ENCODE results near the gene ZNF385A.

The ZNF385A gene

DNA sequence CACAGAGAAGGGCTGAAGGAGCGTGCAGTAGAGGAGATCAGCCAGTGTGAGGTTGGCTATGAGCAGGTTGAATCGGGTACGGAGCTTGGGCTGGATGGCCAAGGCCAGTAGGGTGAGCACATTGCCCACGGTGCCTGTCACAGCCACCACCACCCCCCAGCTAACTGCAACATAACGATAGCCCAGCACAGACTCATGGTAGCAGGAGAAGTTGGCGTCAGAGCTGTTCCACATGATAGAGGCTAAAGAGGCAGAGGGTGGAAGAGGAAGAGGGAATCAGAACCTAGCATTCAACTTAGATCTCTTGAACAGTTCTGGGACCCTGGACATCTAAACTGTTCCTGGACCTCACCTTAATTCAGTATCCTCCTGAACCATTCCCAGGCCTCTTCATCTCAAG is 20.9 kb downstream of the ZNF385A start:
- H3K4me1 ChIP-seq (ENCODE audit: control insufficient read depth, insufficient read depth, low read length) = peaks cover 20% of the 10 kb centered on the region
- no peak overlapping the region for H3K4me3 ChIP-seq (ENCODE audit: insufficient read depth, low read depth, low read length)
- H3K27me3 ChIP-seq (ENCODE audit: control insufficient read depth, insufficient read depth, low read length, poor library complexity, severe bottlenecking) = no peaks in the 10 kb centered on the region
- H3K36me3 ChIP-seq (ENCODE audit: control insufficient read depth, insufficient read depth, low read length) = no peaks in the 10 kb centered on the region
- H3K9me3 ChIP-seq (ENCODE audit: control insufficient read depth, low read length) = no peaks in the 10 kb centered on the region
- WGBS, 2 experiments = 92 to 94% methylated on average over 6 of the region's 6 CpGs
- H3K27ac ChIP-seq (ENCODE audit: insufficient read depth, low read depth, low read length, poor library complexity, severe bottlenecking) = no peak overlapping the region

- H3K4me1 ChIP-seq (ENCODE audit: control insufficient read depth, insufficient read depth, low read length) = peaks cover 24% of the 10 kb centered on the region
- 89 to 91% methylated on average over 8 of the region's 8 CpGs for WGBS, 2 experiments
- H3K9me3 ChIP-seq (ENCODE audit: control insufficient read depth, low read length) = no peaks in the 10 kb centered on the region
- no peaks in the 10 kb centered on the region for H3K27me3 ChIP-seq (ENCODE audit: control insufficient read depth, insufficient read depth, low read length, poor library complexity, severe bottlenecking)
- no peak overlapping the region for H3K27ac ChIP-seq (ENCODE audit: insufficient read depth, low read depth, low read length, poor library complexity, severe bottlenecking)
- no peak overlapping the region for H3K4me3 ChIP-seq (ENCODE audit: insufficient read depth, low read depth, low read length)
- no peaks in the 10 kb centered on the region for H3K36me3 ChIP-seq (ENCODE audit: control insufficient read depth, insufficient read depth, low read length)
Observed at GRCh38 chr12:54363047-54363446, 21.5 kb downstream of the ZNF385A start.

DNA sequence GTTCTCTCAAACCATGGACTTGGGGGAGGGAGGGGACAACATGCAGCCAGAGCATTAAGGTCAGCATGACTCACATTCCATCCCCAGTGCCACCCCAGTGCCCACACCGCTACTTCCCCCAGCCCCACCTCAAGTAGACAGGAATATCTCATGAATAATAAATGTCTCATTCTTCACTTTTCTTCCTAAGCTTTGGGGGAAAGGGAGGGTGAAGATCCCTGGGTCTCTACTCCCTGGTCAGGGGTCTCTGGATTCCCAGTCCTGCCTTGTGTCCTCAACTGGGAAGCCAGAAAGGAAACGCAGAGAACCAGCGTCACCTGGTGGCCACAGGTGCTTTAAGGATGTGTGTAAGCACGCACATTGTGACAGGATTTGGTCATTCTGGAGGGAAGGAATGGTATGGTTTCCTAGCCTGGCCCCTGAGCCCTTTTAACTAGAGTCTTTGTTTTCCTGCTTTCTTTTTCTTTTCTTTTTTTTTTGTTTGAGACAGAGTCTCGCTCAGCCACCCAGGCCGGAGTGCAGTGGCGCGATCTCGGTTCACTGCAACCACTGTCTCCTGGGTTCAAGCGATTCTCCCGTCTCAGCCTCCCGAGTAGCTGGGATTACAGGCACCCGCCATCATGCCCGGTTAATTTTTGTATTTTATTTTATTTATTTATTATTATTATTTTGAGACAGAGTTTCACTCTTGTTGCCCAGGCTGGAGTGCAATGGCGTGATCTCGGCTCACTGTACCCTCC is 23.6 kb downstream of the ZNF385A start:
- Histone ChIP-seq H3K27ac (ENCODE audit: insufficient read depth, low read depth, low read length, poor library complexity, severe bottlenecking) (no peak overlapping the region), H3K4me1 (ENCODE audit: control insufficient read depth, insufficient read depth, low read length) (peaks cover 46% of the 10 kb centered on the region)
- 59 to 60% methylated on average over 14 to 15 of the region's 16 CpGs for WGBS, 2 experiments

DNA sequence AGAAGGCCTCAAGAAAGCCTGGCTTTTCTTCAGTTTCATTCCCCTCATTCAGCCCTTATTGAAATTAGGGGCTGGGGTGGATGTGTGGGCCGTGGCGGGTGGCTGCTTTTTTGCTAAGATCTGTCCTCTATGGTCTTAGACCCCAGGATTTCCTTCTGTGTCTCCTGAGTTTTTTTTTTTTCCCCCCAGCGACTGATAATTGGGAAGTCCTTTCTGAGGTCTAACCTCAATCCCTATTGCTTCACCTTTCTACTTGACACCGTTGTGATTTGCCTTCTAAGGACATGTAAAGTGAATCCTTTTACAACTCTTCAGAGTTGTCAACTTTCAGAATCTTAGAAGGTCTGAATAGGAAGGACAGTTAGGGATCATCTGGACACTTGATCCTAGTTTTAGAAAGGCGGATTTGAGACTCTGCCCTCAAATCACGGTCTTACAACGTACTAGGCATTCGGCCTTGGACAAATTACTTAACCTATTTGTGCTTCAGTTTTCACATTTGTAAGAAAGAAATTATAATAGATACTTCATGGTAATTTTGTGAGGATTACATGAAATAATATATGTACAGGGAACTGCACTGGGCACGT is 24.7 kb downstream of the ZNF385A start:
- 61 to 68% methylated on average over 9 of the region's 9 CpGs for WGBS, 2 experiments
- Histone ChIP-seq H3K4me3 (ENCODE audit: insufficient read depth, low read depth, low read length) (peak overlapping the region; percentile 17), H3K27me3 (ENCODE audit: control insufficient read depth, insufficient read depth, low read length, poor library complexity, severe bottlenecking) (no peaks in the 10 kb centered on the region), H3K27ac (ENCODE audit: insufficient read depth, low read depth, low read length, poor library complexity, severe bottlenecking) (peak overlapping the region; percentile 93), H3K9me3 (ENCODE audit: control insufficient read depth, low read length) (no peaks in the 10 kb centered on the region), H3K36me3 (ENCODE audit: control insufficient read depth, insufficient read depth, low read length) (no peaks in the 10 kb centered on the region), H3K4me1 (ENCODE audit: control insufficient read depth, insufficient read depth, low read length) (peaks cover 55% of the 10 kb centered on the region)

More for the DNA sequence above, 23.6 kb downstream of the ZNF385A start:
- H3K4me3 ChIP-seq (ENCODE audit: insufficient read depth, low read depth, low read length) = no peak overlapping the region
- H3K27me3 ChIP-seq (ENCODE audit: control insufficient read depth, insufficient read depth, low read length, poor library complexity, severe bottlenecking) = no peaks in the 10 kb centered on the region
- H3K36me3 ChIP-seq (ENCODE audit: control insufficient read depth, insufficient read depth, low read length) = no peaks in the 10 kb centered on the region
- no peaks in the 10 kb centered on the region for H3K9me3 ChIP-seq (ENCODE audit: control insufficient read depth, low read length)

DNA sequence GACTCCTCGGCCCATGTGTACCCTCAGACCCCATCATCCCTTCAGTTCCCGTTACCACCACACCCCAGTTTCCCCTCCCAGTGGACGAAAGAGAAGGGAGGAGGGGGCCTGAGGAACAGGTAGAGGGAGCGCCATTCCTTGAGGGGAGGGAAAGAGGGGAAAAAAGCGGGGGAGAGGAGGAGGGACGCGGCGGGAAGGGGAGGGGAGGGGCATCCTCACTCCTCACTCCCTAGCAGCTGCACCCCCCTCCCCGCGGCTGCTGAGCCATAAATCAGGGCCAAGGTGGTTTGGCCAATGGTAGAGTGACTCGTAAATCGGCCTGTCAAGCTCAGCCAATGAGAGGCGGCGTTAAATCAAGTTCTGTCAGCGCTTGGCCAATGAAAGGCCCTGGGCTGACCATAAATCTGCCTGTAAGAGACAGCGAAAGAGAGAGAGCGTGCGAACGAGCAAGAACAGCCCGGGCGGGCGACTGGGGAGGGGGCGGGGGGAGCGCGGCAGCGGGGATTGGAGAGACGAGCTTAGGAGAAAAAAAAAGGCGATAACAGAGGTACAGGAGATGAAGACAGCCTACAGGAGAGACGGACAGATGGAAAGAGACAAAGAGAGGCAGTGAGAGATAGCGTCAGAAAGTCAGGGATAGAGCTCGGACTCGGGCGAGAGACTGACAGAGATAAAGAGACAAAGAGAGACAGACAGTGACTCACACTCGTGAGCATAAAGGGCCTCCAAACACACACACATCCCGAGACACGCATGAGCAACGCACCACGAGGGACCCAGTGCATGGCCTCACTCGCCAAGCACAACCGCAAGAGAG is 25.4 kb downstream of the ZNF385A start:
- Histone ChIP-seq H3K4me1 (ENCODE audit: control insufficient read depth, insufficient read depth, low read length) (peaks cover 62% of the 10 kb centered on the region), H3K4me3 (ENCODE audit: insufficient read depth, low read depth, low read length) (peak overlapping the region; percentile 40), H3K27me3 (ENCODE audit: control insufficient read depth, insufficient read depth, low read length, poor library complexity, severe bottlenecking) (no peaks in the 10 kb centered on the region), H3K9me3 (ENCODE audit: control insufficient read depth, low read length) (no peaks in the 10 kb centered on the region), H3K36me3 (ENCODE audit: control insufficient read depth, insufficient read depth, low read length) (no peaks in the 10 kb centered on the region), H3K27ac (ENCODE audit: insufficient read depth, low read depth, low read length, poor library complexity, severe bottlenecking) (peak overlapping the region; percentile 93)
- 2% methylated on average over 38 to 40 of the region's 40 CpGs for WGBS, 2 experiments

- Histone ChIP-seq H3K27me3 (ENCODE audit: control insufficient read depth, insufficient read depth, low read length, poor library complexity, severe bottlenecking) (no peaks in the 10 kb centered on the region), H3K4me1 (ENCODE audit: control insufficient read depth, insufficient read depth, low read length) (peaks cover 70% of the 10 kb centered on the region), H3K36me3 (ENCODE audit: control insufficient read depth, insufficient read depth, low read length) (no peaks in the 10 kb centered on the region), H3K4me3 (ENCODE audit: insufficient read depth, low read depth, low read length) (peak overlapping the region; percentile 40), H3K27ac (ENCODE audit: insufficient read depth, low read depth, low read length, poor library complexity, severe bottlenecking) (peak overlapping the region; percentile 71), H3K9me3 (ENCODE audit: control insufficient read depth, low read length) (no peaks in the 10 kb centered on the region)
- WGBS, 2 experiments = 5 to 6% methylated on average over 15 of the region's 15 CpGs
Observed at GRCh38 chr12:54358191-54358944, 26.2 kb downstream of the ZNF385A start.

- Histone ChIP-seq H3K4me1 (ENCODE audit: control insufficient read depth, insufficient read depth, low read length) (peaks cover 77% of the 10 kb centered on the region), H3K9me3 (ENCODE audit: control insufficient read depth, low read length) (no peaks in the 10 kb centered on the region), H3K27me3 (ENCODE audit: control insufficient read depth, insufficient read depth, low read length, poor library complexity, severe bottlenecking) (no peaks in the 10 kb centered on the region), H3K27ac (ENCODE audit: insufficient read depth, low read depth, low read length, poor library complexity, severe bottlenecking) (peak overlapping the region; percentile 46), H3K4me3 (ENCODE audit: insufficient read depth, low read depth, low read length) (peak overlapping the region; percentile 40), H3K36me3 (ENCODE audit: control insufficient read depth, insufficient read depth, low read length) (no peaks in the 10 kb centered on the region)
- WGBS, 2 experiments = 37 to 48% methylated on average over 1 to 2 of the region's 2 CpGs
Observed at GRCh38 chr12:54357506-54358190, 26.9 kb downstream of the ZNF385A start.

GRCh38 chr12:54356951-54357356 is 27.6 kb downstream of the ZNF385A start:
- Histone ChIP-seq H3K27ac (ENCODE audit: insufficient read depth, low read depth, low read length, poor library complexity, severe bottlenecking) (peak overlapping the region; percentile 39), H3K9me3 (ENCODE audit: control insufficient read depth, low read length) (no peaks in the 10 kb centered on the region), H3K27me3 (ENCODE audit: control insufficient read depth, insufficient read depth, low read length, poor library complexity, severe bottlenecking) (no peaks in the 10 kb centered on the region), H3K4me3 (ENCODE audit: insufficient read depth, low read depth, low read length) (peak overlapping the region; percentile 40), H3K4me1 (ENCODE audit: control insufficient read depth, insufficient read depth, low read length) (peaks cover 81% of the 10 kb centered on the region), H3K36me3 (ENCODE audit: control insufficient read depth, insufficient read depth, low read length) (no peaks in the 10 kb centered on the region)
- 57 to 66% methylated on average over 4 of the region's 4 CpGs for WGBS, 2 experiments

DNA sequence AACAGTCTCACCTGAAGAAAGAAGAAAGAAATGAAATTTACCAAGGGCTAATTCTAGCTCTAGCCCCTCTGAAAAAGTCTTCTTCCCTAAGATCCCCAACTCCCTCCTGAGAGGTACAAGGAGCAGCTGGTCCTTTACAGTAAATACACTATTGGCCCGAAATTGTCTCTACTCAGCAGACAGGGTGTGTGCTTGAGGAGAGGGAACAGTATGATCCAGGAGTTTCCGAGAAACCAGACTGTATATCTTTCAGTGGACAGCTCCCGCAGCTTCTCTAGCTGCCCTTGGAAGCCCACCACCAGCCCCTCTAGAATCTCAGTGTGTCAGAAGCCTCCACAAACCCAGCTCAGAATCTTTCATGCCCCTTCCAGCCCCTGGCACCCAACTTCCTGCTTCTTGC is 28.3 kb downstream of the ZNF385A start:
- H3K9me3 ChIP-seq (ENCODE audit: control insufficient read depth, low read length) = no peaks in the 10 kb centered on the region
- H3K36me3 ChIP-seq (ENCODE audit: control insufficient read depth, insufficient read depth, low read length) = no peaks in the 10 kb centered on the region
- no peak overlapping the region for H3K4me3 ChIP-seq (ENCODE audit: insufficient read depth, low read depth, low read length)
- H3K4me1 ChIP-seq (ENCODE audit: control insufficient read depth, insufficient read depth, low read length) = peaks cover 87% of the 10 kb centered on the region
- H3K27ac ChIP-seq (ENCODE audit: insufficient read depth, low read depth, low read length, poor library complexity, severe bottlenecking) = peak overlapping the region; percentile 92
- H3K27me3 ChIP-seq (ENCODE audit: control insufficient read depth, insufficient read depth, low read length, poor library complexity, severe bottlenecking) = no peaks in the 10 kb centered on the region
- WGBS, 2 experiments = 81 to 90% methylated on average over 3 of the region's 3 CpGs

Measured in ectodermal cell (in vitro differentiated cells).